HL-60 (cell line): ENCODE results near the gene TARDBP.
"Not testable (repeated sequence)": the region's sequence is repeated elsewhere in the genome, so short reads cannot be mapped to it uniquely, and the experiment has no call there.

Experiments used
- DNase-seq, 2 experiments: peaks; one replicate each; pipeline ENCODE4 v3.0.0-alpha.2; 2010 to 2020; ENCODE audit warnings: low read depth in 1 of 2, low spot score in 1 of 2
- H3K27ac ChIP-seq: fragments of 250-450 bp; sonication (Bioruptor Pico); replicated peaks from 2 replicates; pipeline ENCODE4 v1.5.1; 2020; ENCODE audit warnings: mild to moderate bottlenecking, moderate library complexity
- H3K27me3 ChIP-seq: fragments of 250-450 bp; sonication (Bioruptor Pico); 2 replicates; pipeline ENCODE4 v1.5.1; 2021; ENCODE audit warnings: mild to moderate bottlenecking, moderate library complexity; ENCODE audit not compliant: insufficient read depth, poor library complexity, severe bottlenecking
- H3K4me3 ChIP-seq: replicated peaks from 2 replicates; pipeline ENCODE4 v1.5.1; 2011; ENCODE audit warnings: mild to moderate bottlenecking, control low read depth, low read length; ENCODE audit not compliant: insufficient read depth
- GABPA ChIP-seq: IDR thresholded peaks from 2 replicates; pipeline ENCODE4 v1.6.1; 2012; ENCODE audit warnings: low read depth
- POLR2AphosphoS5 ChIP-seq: IDR thresholded peaks from 2 replicates; pipeline ENCODE4 v1.6.1; 2012; ENCODE audit warnings: low read depth
- SPI1 ChIP-seq: IDR thresholded peaks from 2 replicates; pipeline ENCODE4 v1.6.1; 2012; ENCODE audit warnings: low read depth, mild to moderate bottlenecking, borderline replicate concordance
- TF ChIP-seq, protein P1 (sequence below): IDR thresholded peaks from one replicate; pipeline ENCODE4 v1.5.1; 2011; ENCODE audit warnings: low read length, control low read depth, inconsistent platforms; ENCODE audit not compliant: insufficient read depth
- TF ChIP-seq, protein P2 (sequence below): IDR thresholded peaks from 2 replicates; pipeline ENCODE4 v1.6.1; 2012; ENCODE audit warnings: low read depth; ENCODE audit not compliant: insufficient replicate concordance

The TARDBP gene

DNA sequence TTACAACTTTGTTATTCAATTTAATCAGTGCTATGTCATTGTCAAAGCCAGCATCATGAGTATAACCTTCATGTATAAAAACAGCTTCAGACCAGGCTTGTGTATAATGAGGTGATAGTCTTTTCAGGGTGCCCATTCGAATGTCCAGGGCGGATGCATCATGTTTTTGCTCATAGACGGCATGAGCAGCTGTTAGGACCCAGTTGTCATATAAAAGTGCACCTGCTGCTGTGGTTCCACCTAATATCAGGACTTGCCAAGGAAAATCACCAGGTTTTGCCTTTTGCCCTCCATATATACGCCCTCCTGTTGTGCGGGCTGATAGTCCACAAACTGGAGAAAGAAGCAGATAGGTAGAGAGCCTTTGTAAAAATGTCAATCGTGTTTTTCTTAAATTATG lies 14.9 kb downstream of the TARDBP start:
- no peak overlapping the region for H3K4me3 ChIP-seq
- TF ChIP-seq, protein P1, sequence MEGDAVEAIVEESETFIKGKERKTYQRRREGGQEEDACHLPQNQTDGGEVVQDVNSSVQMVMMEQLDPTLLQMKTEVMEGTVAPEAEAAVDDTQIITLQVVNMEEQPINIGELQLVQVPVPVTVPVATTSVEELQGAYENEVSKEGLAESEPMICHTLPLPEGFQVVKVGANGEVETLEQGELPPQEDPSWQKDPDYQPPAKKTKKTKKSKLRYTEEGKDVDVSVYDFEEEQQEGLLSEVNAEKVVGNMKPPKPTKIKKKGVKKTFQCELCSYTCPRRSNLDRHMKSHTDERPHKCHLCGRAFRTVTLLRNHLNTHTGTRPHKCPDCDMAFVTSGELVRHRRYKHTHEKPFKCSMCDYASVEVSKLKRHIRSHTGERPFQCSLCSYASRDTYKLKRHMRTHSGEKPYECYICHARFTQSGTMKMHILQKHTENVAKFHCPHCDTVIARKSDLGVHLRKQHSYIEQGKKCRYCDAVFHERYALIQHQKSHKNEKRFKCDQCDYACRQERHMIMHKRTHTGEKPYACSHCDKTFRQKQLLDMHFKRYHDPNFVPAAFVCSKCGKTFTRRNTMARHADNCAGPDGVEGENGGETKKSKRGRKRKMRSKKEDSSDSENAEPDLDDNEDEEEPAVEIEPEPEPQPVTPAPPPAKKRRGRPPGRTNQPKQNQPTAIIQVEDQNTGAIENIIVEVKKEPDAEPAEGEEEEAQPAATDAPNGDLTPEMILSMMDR, result no peak
- no peak for TF ChIP-seq POLR2AphosphoS5
- no peak for TF ChIP-seq SPI1
- no peak for TF ChIP-seq GABPA
- TF ChIP-seq, protein P2, sequence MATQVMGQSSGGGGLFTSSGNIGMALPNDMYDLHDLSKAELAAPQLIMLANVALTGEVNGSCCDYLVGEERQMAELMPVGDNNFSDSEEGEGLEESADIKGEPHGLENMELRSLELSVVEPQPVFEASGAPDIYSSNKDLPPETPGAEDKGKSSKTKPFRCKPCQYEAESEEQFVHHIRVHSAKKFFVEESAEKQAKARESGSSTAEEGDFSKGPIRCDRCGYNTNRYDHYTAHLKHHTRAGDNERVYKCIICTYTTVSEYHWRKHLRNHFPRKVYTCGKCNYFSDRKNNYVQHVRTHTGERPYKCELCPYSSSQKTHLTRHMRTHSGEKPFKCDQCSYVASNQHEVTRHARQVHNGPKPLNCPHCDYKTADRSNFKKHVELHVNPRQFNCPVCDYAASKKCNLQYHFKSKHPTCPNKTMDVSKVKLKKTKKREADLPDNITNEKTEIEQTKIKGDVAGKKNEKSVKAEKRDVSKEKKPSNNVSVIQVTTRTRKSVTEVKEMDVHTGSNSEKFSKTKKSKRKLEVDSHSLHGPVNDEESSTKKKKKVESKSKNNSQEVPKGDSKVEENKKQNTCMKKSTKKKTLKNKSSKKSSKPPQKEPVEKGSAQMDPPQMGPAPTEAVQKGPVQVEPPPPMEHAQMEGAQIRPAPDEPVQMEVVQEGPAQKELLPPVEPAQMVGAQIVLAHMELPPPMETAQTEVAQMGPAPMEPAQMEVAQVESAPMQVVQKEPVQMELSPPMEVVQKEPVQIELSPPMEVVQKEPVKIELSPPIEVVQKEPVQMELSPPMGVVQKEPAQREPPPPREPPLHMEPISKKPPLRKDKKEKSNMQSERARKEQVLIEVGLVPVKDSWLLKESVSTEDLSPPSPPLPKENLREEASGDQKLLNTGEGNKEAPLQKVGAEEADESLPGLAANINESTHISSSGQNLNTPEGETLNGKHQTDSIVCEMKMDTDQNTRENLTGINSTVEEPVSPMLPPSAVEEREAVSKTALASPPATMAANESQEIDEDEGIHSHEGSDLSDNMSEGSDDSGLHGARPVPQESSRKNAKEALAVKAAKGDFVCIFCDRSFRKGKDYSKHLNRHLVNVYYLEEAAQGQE, result no peak
- DNase-seq, result no peak
- no peak overlapping the region for H3K27ac ChIP-seq
- H3K27me3 ChIP-seq, result no peaks in the 10 kb centered on the region

DNA sequence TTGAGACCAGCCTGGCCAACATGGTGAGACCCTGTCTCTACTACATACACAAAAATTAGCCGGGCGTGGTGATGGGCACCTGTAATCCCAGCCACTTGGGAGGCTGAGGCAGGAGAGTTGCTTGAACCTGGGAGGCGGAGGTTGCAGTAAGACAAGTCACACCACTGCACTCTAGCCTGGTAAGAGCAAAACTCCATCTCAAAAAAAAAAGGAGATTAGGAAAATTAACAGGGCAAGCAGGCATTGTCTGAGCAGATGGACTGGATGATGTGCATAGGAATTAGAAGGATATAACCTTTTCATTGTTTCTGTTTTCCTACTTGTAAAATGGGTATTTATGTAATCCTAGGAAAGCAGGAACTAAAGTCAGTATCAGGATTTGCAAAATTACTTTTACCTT lies 15.6 kb downstream of the TARDBP start:
- no peak for TF ChIP-seq POLR2AphosphoS5
- Histone ChIP-seq H3K27me3 (no peaks in the 10 kb centered on the region), H3K27ac (no peak overlapping the region), H3K4me3 (no peak overlapping the region)
- DNase-seq, result no peak

DNA sequence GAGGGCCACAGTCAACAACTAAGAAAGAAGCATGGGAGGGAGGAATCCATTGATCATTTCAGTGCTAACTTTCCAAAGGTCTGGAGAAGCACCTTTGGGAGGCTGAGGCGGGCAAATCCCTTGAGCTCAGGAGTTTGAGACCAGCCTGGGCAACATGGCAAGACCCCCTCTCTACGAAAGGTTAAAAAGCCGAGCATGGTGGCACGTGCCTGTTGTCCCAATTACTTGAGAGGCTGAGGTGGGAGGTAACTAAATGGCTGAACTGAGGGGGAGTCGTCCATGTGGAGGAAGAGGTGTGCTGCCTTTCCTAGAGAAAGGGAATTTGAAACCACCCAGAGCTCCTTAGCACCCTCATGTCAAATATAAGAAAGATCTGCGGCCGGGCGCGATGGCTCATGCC lies 18.4 kb downstream of the TARDBP start:
- Histone ChIP-seq H3K27ac (no peak overlapping the region), H3K4me3 (no peak overlapping the region), H3K27me3 (no peaks in the 10 kb centered on the region)
- DNase-seq, result no peak
- no peak for TF ChIP-seq SPI1
- TF ChIP-seq, protein P1, result no peak
- TF ChIP-seq, protein P2, result no peak
- no peak for TF ChIP-seq GABPA
- TF ChIP-seq POLR2AphosphoS5, result no peak

DNA sequence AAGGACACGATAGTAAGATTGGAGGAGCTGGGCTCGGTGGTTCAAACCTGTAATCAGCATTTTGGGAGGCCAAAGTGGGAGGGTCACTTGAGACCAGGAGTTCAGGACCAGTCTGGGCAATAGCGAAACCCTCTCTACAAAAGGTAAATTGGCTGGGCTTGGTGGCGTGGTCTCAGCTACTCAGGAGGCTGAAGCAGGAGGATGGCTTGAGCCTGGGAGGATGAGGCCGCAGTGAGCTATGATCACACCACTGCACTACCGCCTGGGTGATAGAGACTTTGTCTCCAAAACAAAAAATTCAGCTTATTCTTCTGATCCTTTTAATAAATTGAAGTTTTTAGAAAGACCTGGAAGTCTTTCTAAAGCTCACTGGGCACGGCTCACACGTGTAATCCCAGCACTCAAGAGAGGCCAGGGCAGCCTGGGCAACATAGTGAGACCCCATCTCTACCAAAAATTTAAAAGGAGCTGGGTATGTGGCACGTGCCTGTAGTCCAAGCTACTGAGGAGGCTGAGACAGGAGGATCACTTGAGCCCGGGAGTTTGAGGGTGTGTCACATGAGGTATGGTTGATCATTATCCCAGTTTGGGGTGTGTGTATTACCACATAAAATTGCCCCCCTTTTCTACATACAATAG lies 19.3 kb downstream of the TARDBP start:
- DNase-seq, result no peak
- H3K27me3 ChIP-seq, result no peaks in the 10 kb centered on the region
- TF ChIP-seq POLR2AphosphoS5, result no peak
- no peak for TF ChIP-seq GABPA
- TF ChIP-seq, protein P1, result no peak
- TF ChIP-seq, protein P2, result no peak
- no peak for TF ChIP-seq SPI1
- H3K27ac ChIP-seq, result no peak overlapping the region
- H3K4me3 ChIP-seq, result no peak overlapping the region

DNA sequence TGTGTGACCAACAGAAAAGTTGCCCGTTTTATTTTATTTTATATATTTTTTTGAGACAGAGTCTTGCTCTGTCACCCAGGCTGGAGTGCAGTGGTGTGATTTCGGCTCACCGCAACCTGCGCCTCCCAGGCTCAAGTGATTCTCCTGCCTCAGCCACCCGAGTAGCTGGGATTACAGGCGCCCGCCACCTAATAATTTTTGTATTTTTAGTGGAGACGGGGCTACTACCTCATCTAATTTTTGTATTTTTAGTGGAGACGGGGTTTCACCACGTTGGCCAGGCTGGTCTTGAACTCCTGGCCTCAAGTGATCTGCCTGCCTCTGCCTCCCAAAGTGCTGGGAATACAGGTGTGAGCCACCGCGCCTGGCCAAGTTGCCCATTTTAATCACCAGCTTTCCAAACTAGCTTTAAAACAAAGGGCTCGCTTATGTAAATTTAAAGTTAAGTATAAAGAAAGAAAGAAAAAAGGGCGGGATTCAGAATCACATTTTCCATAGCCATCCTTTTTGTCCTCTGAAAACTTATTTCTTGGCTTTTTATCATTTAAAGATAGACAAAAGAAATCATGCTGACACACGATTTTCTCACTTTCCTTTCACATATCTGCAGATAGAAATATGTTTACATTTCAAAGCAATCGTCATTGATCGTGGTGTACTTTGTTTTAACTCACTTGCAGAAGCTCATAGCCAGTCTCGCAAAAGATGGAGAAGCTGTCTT lies 24.7 kb downstream of the TARDBP start:
- H3K4me3 ChIP-seq, DNase-seq, H3K27me3 ChIP-seq, H3K27ac ChIP-seq: not testable (repeated sequence)
